ENCODE results near the gene DMRTA1.
"Not testable (repeated sequence)": the region's sequence is repeated elsewhere in the genome, so short reads cannot be mapped to it uniquely, and the experiment has no call there.

The DMRTA1 gene

GRCh38 chr9:22469928-22470544 lies 23.4 kb downstream of the DMRTA1 start:
- FAIRE-seq = no peak

- FAIRE-seq = no peak
Observed at GRCh38 chr9:22481566-22481965, 34.9 kb downstream of the DMRTA1 start.

GRCh38 chr9:22483528-22484070 lies 37.0 kb downstream of the DMRTA1 start:
- no peak for FAIRE-seq

- FAIRE-seq = not testable (repeated sequence)
Observed at GRCh38 chr9:22496197-22496596, 49.6 kb downstream of the DMRTA1 start.
